Measurements from ENCODE around the gene TYMS.
A peak's percentile ranks its signal among the peaks of the same experiment; 100 is the strongest.

Gene TYMS

GRCh38 chr18:641224-641623 lies 16.2 kb upstream of the TYMS start:
- no peak for FAIRE-seq

GRCh38 chr18:644395-645004 lies 13.0 kb upstream of the TYMS start:
- DNase-seq (ENCODE audit: extremely low spot score, insufficient read length, low read depth) (no peak), FAIRE-seq (peak; percentile 77)

More at GRCh38 chr18:641224-641623, 16.2 kb upstream of the TYMS start:
- DNase-seq (ENCODE audit: extremely low spot score, insufficient read length, low read depth) = no peak

DNA sequence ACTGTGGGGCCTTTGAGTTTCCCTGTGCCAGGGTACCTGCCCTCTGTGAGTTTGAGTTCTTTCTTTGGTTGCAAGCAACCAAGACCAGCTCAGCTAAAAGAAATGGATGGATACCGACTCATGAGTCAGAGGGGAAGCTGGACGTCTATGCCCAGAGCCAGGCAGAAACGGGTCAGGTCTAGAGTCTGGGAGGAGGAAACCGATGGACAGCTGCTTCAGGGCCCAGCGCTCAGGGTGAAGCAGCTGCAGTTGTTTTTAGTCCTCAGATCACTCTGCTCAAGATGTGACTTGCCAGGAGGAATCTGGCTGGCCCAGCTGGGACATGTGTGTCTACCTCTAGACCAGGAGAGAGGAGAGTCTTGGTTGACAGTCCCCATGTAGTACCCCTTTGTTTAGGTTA lies 10.1 kb upstream of the TYMS start:
- FAIRE-seq = no peak

DNA sequence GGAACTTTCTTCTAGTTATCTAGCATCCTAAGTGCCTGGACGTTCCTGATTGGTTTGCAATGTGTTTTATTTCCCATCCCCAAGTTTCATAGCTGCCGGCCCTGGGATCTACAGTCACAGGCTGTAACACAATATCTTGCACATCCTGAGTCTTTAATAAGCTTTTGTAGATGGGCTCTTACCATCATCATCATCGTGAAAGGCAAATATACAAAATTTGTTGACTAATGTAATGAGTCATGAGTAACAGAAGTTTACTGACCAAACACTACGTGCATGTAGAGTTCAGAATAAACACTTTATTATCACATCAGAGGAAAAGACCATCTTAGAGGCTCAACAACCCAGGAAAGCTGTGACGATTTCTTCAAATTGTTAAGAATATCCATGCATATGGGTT lies 8.1 kb upstream of the TYMS start:
- FAIRE-seq = no peak
- no peak for DNase-seq (ENCODE audit: extremely low spot score, insufficient read length, low read depth)

More for the DNA sequence above, 10.1 kb upstream of the TYMS start:
- no peak for DNase-seq (ENCODE audit: extremely low spot score, insufficient read length, low read depth)

DNA sequence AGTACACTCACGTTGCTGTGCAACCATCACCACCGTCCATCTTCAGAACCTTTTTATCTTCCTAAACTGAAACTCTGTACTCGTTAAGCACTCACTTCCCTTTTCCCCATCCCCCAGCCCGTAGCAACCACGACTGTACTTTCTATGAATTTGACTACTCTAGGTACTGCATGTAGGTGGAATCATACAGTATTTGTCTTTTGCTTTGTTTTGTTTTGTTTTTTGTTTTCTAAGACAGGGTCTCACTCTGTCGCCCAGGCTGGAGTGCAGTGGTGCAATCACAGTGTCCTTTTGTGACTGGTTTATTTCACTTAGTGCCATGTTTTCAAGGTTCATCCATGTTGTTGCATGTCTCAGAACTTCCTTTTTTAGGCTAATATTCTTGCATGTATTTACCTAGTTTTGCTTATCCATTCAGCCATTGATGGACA lies 7.0 kb upstream of the TYMS start:
- DNase-seq (ENCODE audit: extremely low spot score, insufficient read length, low read depth) (no peak), FAIRE-seq (peak; percentile 92)

DNA sequence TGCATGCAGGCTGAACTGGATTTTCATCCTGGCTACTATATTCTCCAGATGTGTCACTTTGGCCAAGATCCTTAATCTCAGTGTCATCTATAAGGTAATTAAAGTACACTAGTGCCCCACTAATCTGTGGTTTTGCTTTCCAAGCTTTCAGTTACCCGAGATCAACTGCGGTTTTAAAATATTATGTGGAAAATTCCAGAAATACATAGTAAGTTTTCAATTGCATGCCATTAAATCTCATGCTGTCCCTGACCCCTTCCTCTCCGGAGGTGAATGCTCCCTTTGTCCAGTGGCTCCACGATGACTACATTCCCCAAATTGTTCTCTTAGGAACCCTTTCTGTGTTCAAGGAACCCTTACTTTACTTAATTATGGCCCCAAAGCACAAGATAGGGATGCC lies 5.3 kb upstream of the TYMS start:
- DNase-seq (ENCODE audit: extremely low spot score, insufficient read length, low read depth) (no peak), FAIRE-seq (no peak)

DNA sequence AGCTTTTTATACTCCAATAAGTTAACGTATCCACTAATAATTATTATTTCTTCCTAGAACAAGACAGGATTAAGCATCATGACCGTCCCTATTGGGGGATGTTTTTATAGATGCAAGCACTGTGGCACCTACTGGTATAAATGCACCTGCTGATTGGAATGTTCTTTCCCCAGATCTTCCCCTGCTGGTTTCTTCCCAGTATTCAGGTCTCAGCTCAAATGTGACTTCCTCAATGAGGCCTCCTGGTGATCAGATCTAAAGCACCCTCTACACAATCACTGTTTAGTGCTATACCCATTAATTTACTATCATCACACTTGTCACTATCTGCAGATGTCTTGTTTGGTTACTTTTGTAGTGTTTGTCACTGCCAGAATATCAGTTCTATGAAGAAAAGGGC lies 3.9 kb upstream of the TYMS start:
- no peak for FAIRE-seq

GRCh38 chr18:654601-655000 lies 2.9 kb upstream of the TYMS start:
- FAIRE-seq = no peak
- no peak for DNase-seq (ENCODE audit: extremely low spot score, insufficient read length, low read depth)

More for the DNA sequence above, 3.9 kb upstream of the TYMS start:
- no peak for DNase-seq (ENCODE audit: extremely low spot score, insufficient read length, low read depth)

DNA sequence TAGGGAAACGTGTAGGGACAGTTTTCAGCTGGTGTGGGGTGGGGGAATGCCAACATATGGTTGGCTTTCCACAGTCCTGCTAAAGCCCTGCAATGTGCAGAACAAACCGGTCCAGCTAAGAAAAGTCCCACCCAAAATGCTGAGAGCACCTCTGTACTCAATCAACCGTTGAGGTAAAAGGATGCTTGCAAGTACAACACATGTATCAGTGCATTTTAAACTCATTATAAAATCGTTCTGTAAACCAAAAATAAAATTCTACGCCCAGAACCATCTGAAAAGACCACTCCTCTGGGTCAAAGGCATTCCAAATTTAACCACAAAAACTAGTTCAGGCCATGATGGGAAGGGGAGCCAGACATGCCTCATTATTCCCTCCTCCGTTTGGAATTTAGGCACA lies 2.0 kb upstream of the TYMS start:
- no peak for DNase-seq (ENCODE audit: extremely low spot score, insufficient read length, low read depth)
- no peak for FAIRE-seq

- peak; percentile 89 for FAIRE-seq
- peak; percentile 69 for DNase-seq (ENCODE audit: extremely low spot score, insufficient read length, low read depth)
Observed at GRCh38 chr18:658001-658946, 821 bp downstream of the TYMS start.

GRCh38 chr18:658947-659533 lies 1.6 kb downstream of the TYMS start:
- no peak for DNase-seq (ENCODE audit: extremely low spot score, insufficient read length, low read depth)
- FAIRE-seq = no peak

- DNase-seq (ENCODE audit: extremely low spot score, insufficient read length, low read depth) (no peak), FAIRE-seq (no peak)
Observed at GRCh38 chr18:659597-659996, 2.1 kb downstream of the TYMS start.

GRCh38 chr18:662197-662596 lies 4.7 kb downstream of the TYMS start:
- FAIRE-seq = no peak
- no peak for DNase-seq (ENCODE audit: extremely low spot score, insufficient read length, low read depth)

- no peak for FAIRE-seq
- DNase-seq (ENCODE audit: extremely low spot score, insufficient read length, low read depth) = no peak
Observed at GRCh38 chr18:666177-666576, 8.7 kb downstream of the TYMS start.

DNA sequence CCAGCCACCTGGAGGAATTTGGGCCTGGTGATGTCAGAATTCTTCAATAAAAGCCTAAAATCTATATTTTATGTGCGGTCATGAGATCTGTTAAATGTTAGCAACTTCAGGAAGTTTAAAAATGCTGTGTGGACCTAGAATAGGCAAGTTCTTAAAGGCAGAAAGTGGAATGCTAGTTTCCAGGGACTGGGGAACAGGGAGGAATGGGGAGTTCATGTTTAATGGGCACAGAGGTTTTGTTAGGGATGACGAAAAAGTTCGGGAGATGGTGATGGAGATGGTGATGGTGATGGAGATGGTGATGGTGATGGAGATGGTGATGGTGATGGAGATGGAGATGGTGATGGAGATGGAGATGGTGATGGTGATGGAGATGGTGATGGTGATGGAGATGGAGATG lies 9.2 kb downstream of the TYMS start:
- no peak for FAIRE-seq

DNA sequence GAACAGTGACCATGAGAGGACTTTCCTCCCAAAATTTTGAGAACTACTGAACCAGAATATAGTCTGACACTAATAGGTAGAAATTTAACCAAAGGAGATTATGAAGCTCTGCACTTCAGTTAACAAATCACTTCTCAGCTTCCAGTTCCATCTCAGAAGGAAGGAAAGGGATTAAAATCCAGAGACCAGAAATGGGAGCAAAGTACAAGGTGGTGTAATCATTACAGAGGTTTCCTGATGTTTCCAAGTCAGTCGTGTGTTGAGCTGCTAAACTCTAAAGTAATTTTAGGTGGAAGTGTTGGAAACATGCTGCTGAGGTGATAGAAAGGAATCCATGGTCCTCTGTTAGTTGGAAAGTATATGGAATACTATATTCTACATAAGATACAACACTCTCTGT lies 10.8 kb downstream of the TYMS start:
- FAIRE-seq = no peak
- DNase-seq (ENCODE audit: extremely low spot score, insufficient read length, low read depth) = no peak

More for the DNA sequence above, 9.2 kb downstream of the TYMS start:
- DNase-seq (ENCODE audit: extremely low spot score, insufficient read length, low read depth) = no peak

DNA sequence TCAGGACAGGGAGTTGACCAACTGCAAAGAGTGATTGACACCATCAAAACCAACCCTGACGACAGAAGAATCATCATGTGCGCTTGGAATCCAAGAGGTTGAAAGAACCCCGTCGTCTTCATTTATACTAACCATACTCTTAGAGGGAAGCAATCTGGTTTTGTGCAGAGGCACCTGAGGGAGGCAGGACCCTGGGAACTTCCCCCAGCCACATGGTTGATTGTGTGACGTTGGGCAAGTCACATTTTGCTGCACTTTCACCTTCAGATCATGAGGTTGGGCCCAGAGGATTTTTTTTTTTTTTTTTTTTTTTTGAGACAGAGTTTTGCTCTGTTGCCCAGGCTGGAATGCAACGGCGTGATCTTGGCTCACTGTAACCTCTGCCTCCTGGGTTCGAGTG lies 11.6 kb downstream of the TYMS start:
- DNase-seq (ENCODE audit: extremely low spot score, insufficient read length, low read depth) (no peak), FAIRE-seq (no peak)

GRCh38 chr18:670522-670921 lies 13.1 kb downstream of the TYMS start:
- FAIRE-seq = no peak
- DNase-seq (ENCODE audit: extremely low spot score, insufficient read length, low read depth) = no peak

DNA sequence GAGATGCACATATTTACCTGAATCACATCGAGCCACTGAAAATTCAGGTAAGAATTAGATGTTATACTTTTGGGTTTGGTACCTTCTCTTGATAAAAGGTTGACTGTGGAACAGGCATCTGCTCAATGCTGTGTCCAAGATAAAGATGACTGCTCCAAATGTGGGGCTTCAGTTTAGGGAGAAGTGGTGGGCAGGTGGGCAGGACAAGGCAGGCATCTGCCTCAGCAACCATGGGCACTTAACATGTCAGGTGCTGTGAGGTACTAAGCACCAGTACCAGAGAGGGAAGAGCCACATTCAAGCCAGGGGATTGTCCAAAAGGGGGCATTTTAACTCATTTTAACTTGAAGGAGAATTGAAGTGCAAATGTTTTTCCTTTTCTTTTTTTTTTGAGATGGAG lies 14.0 kb downstream of the TYMS start:
- no peak for DNase-seq (ENCODE audit: extremely low spot score, insufficient read length, low read depth)
- no peak for FAIRE-seq

DNA sequence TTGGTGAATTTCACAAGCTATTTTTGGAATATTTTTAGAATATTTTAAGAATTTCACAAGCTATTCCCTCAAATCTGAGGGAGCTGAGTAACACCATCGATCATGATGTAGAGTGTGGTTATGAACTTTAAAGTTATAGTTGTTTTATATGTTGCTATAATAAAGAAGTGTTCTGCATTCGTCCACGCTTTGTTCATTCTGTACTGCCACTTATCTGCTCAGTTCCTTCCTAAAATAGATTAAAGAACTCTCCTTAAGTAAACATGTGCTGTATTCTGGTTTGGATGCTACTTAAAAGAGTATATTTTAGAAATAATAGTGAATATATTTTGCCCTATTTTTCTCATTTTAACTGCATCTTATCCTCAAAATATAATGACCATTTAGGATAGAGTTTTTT lies 15.9 kb downstream of the TYMS start:
- DNase-seq (ENCODE audit: extremely low spot score, insufficient read length, low read depth) = no peak
- no peak for FAIRE-seq

GRCh38 chr18:673769-674168 lies 16.3 kb downstream of the TYMS start:
- FAIRE-seq = no peak

More at GRCh38 chr18:673769-674168, 16.3 kb downstream of the TYMS start:
- DNase-seq (ENCODE audit: extremely low spot score, insufficient read length, low read depth) = no peak
